GM06990 (cell line): ENCODE results near the gene TIE1.

ENCODE experiments used
- DNase-seq: peaks from one replicate; pipeline ENCODE4 v3.0.0-alpha.2; 2011; ENCODE audit not compliant: insufficient read length; ENCODE audit errors: extremely low read depth
- H3K27me3 ChIP-seq: replicated peaks from 2 replicates; pipeline ENCODE4 v1.6.0; 2011; ENCODE audit warnings: low read length; ENCODE audit not compliant: control insufficient read depth, insufficient read depth
- H3K36me3 ChIP-seq: 2 replicates; pipeline ENCODE4 v1.5.1; 2011; ENCODE audit warnings: low read length; ENCODE audit not compliant: control insufficient read depth, insufficient read depth
- H3K4me3 ChIP-seq: replicated peaks from 2 replicates; pipeline ENCODE4 v1.5.1; 2011; ENCODE audit warnings: low read depth, mild to moderate bottlenecking, control low read depth, low read length
- CTCF ChIP-seq: IDR thresholded peaks from 2 replicates; pipeline ENCODE4 v1.5.1; 2011; ENCODE audit warnings: low read length, control low read depth, mild to moderate bottlenecking, inconsistent platforms; ENCODE audit not compliant: insufficient read depth, poor library complexity, severe bottlenecking

Gene TIE1

GRCh38 chr1:43303471-43304313 is 2.9 kb downstream of the TIE1 start:
- TF ChIP-seq CTCF = no peak
- no peak for DNase-seq
- Histone ChIP-seq H3K27me3 (no peaks in the 10 kb centered on the region; the same call in 1 of the 2 replicates), H3K36me3 (no peaks in the 10 kb centered on the region), H3K4me3 (no peak overlapping the region)

GRCh38 chr1:43304314-43304681 is 3.5 kb downstream of the TIE1 start:
- no peak for DNase-seq
- H3K27me3 ChIP-seq = no peaks in the 10 kb centered on the region; the same call in 1 of the 2 replicates
- H3K4me3 ChIP-seq = no peak overlapping the region
- no peaks in the 10 kb centered on the region for H3K36me3 ChIP-seq
- TF ChIP-seq CTCF = no peak

GRCh38 chr1:43304771-43305300 is 4.1 kb downstream of the TIE1 start:
- no peak for TF ChIP-seq CTCF
- no peak overlapping the region for H3K4me3 ChIP-seq
- DNase-seq = no peak
- H3K27me3 ChIP-seq = no peaks in the 10 kb centered on the region; the same call in 1 of the 2 replicates
- H3K36me3 ChIP-seq = no peaks in the 10 kb centered on the region

GRCh38 chr1:43305461-43305860 is 4.7 kb downstream of the TIE1 start:
- no peak for TF ChIP-seq CTCF
- Histone ChIP-seq H3K36me3 (no peaks in the 10 kb centered on the region), H3K27me3 (no peaks in the 10 kb centered on the region; the same call in 1 of the 2 replicates), H3K4me3 (no peak overlapping the region)
- DNase-seq = no peak

- TF ChIP-seq CTCF = no peak
- H3K4me3 ChIP-seq = no peak overlapping the region
- DNase-seq = no peak
- H3K36me3 ChIP-seq = no peaks in the 10 kb centered on the region
- no peaks in the 10 kb centered on the region; the same call in 1 of the 2 replicates for H3K27me3 ChIP-seq
These were observed 5.3 kb downstream of the TIE1 start for GRCh38 chr1:43305926-43306687.
